Fibroblast of lung (primary cell): ENCODE measurements around the gene AKAP9. TPM values are rescaled to one million over a fixed set of nuclear protein-coding genes. Genes with fewer than 3 reads are reported as not detected.

Source experiments
- DNase-seq, 2 donors: peaks; one replicate each; pipeline versions ENCODE4 v3.0.0 to v3.0.0-alpha.2; 2010; ENCODE audit warnings: low read depth in 2 of 2
- H2AFZ ChIP-seq: 2 replicates; pipeline ENCODE4 v1.5.1; 2012; ENCODE audit warnings: low read length, control low read depth, inconsistent platforms
- H3K27ac ChIP-seq: 2 replicates; pipeline ENCODE4 v1.5.1; 2011; ENCODE audit warnings: low read length, control low read depth; ENCODE audit not compliant: insufficient read depth
- H3K27me3 ChIP-seq: 2 replicates; pipeline ENCODE4 v1.5.1; 2011; ENCODE audit warnings: mild to moderate bottlenecking, low read length; ENCODE audit not compliant: control insufficient read depth, insufficient read depth
- H3K36me3 ChIP-seq: 2 replicates; pipeline ENCODE4 v1.5.1; 2011; ENCODE audit warnings: low read length; ENCODE audit not compliant: control insufficient read depth, insufficient read depth
- H3K4me1 ChIP-seq: 2 replicates; pipeline ENCODE4 v1.5.1; 2011; ENCODE audit warnings: low read length; ENCODE audit not compliant: control insufficient read depth, insufficient read depth; ENCODE audit errors: extremely low read depth
- H3K4me2 ChIP-seq: 2 replicates; pipeline ENCODE4 v1.5.1; 2011; ENCODE audit warnings: low read length, control low read depth; ENCODE audit not compliant: insufficient read depth; ENCODE audit errors: extremely low read depth
- H3K4me3 ChIP-seq, 4 experiments: fragments of 200-600 bp in 1 of 4; sonication (generic) in 1 of 4; replicated peaks in 1 of 4; 2 replicates each; pipeline ENCODE4 v1.5.1; 2011 to 2016; ENCODE audit warnings: low read length in 4 of 4, low read depth in 3 of 4, mild to moderate bottlenecking in 3 of 4, control low read depth in 2 of 4, inconsistent platforms in 1 of 4, mixed read lengths in 1 of 4; ENCODE audit not compliant: insufficient read depth in 1 of 4; ENCODE audit errors: control extremely low read depth in 1 of 4
- H3K79me2 ChIP-seq: 2 replicates; pipeline ENCODE4 v1.5.1; 2012; ENCODE audit warnings: mild to moderate bottlenecking, low read length, inconsistent platforms; ENCODE audit not compliant: control insufficient read depth, insufficient read depth
- H3K9ac ChIP-seq: 2 replicates; pipeline ENCODE4 v1.5.1; 2011; ENCODE audit warnings: mild to moderate bottlenecking, low read length, control low read depth; ENCODE audit not compliant: insufficient read depth
- H3K9me3 ChIP-seq: 2 replicates; pipeline ENCODE4 v1.5.1; 2012; ENCODE audit warnings: low read depth, low read length; ENCODE audit not compliant: control insufficient read depth, insufficient read depth
- H4K20me1 ChIP-seq: 2 replicates; pipeline ENCODE4 v1.5.1; 2011; ENCODE audit warnings: low read length; ENCODE audit not compliant: control insufficient read depth, insufficient read depth; ENCODE audit errors: extremely low read depth
- EZH2 ChIP-seq: IDR thresholded peaks from 2 replicates; pipeline ENCODE4 v1.5.1; 2012; ENCODE audit warnings: low read length, control low read depth, mild to moderate bottlenecking; ENCODE audit errors: missing control alignments
- polyA plus RNA-seq, 2 donors: library from polyadenylated mRNA; depleted of rRNA in 1 of 2; stranded (reverse) in 1 of 2; unstranded in 1 of 2; fragments of >200 nt; gene quantifications; 2 replicates each; pipeline ENCODE4 v1.2.1, GENCODE V29; 2011 to 2012; ENCODE audit warnings: missing spikeins in 1 of 2
- total RNA-seq: library from RNA; depleted of rRNA; stranded (reverse); fragments of >200 nt; gene quantifications from 2 replicates; pipeline ENCODE4 v1.2.1, GENCODE V29; 2014
- TF ChIP-seq, protein P1 (sequence below), 2 donors: IDR thresholded peaks in 1 of 2; conservative IDR thresholded peaks in 1 of 2; 1 replicate in 1 of 2; 2 replicates in 1 of 2; pipeline ENCODE4 v1.5.1; 2011 to 2012; ENCODE audit warnings: low read length in 2 of 2, control low read depth in 1 of 2, inconsistent platforms in 1 of 2, low read depth in 1 of 2, mild to moderate bottlenecking in 1 of 2

AKAP9 gene
- total and polyA plus RNA-seq, 2 donors (not counting 1 experiment from before 2014, with no cell fraction given) = 16.6 to 46.6 TPM

- Histone ChIP-seq H4K20me1 (no peaks in the 10 kb centered on the region), H3K4me2 (peak overlapping the region; percentile 44), H2AFZ (no peak overlapping the region), H3K9me3 (no peaks in the 10 kb centered on the region), H3K4me1 (peaks cover 2% of the 10 kb centered on the region), H3K9ac (no peak overlapping the region), H3K36me3 (no peaks in the 10 kb centered on the region), H3K27ac (peak overlapping the region; percentile 18), H3K27me3 (no peaks in the 10 kb centered on the region), H3K79me2 (no peaks in the 10 kb centered on the region), H3K4me3 (no peak overlapping the region)
- TF ChIP-seq, protein P1, sequence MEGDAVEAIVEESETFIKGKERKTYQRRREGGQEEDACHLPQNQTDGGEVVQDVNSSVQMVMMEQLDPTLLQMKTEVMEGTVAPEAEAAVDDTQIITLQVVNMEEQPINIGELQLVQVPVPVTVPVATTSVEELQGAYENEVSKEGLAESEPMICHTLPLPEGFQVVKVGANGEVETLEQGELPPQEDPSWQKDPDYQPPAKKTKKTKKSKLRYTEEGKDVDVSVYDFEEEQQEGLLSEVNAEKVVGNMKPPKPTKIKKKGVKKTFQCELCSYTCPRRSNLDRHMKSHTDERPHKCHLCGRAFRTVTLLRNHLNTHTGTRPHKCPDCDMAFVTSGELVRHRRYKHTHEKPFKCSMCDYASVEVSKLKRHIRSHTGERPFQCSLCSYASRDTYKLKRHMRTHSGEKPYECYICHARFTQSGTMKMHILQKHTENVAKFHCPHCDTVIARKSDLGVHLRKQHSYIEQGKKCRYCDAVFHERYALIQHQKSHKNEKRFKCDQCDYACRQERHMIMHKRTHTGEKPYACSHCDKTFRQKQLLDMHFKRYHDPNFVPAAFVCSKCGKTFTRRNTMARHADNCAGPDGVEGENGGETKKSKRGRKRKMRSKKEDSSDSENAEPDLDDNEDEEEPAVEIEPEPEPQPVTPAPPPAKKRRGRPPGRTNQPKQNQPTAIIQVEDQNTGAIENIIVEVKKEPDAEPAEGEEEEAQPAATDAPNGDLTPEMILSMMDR (conservative IDR thresholded peaks at IDR 0.05 in 1 of 2, IDR thresholded peaks at IDR 0.05 in 1 of 2; ENCODE audit: low read depth in 1 of 2, low read length in 2 of 2) = no peak
- no peak for TF ChIP-seq EZH2
- DNase-seq = peak; percentile 90 to 96
These were observed 218.3 kb downstream of the AKAP9 start for GRCh38 chr7:92158660-92159575.

Other genes with a start within 250 kb of the AKAP9 start
- 9.8 and 10.9 TPM in 2 replicates for gene MTERF1, start 60.2 kb upstream of the AKAP9 start, total RNA-seq
- gene MTERF1, start 60.2 kb upstream of the AKAP9 start, polyA plus RNA-seq = 8.8 and 10.9 TPM in 2 replicates
- 343 and 784 TPM in 2 replicates for gene CYP51A1, start 193.6 kb downstream of the AKAP9 start, total RNA-seq
- gene CYP51A1, start 193.6 kb downstream of the AKAP9 start, polyA plus RNA-seq = 28.7 and 50.0 TPM in 2 replicates
- under 0.01 and 0.17 TPM in 2 replicates for gene LRRD1, start 238.3 kb downstream of the AKAP9 start, total RNA-seq
- gene LRRD1, start 238.3 kb downstream of the AKAP9 start, polyA plus RNA-seq = 0.02 and 0.06 TPM in 2 replicates